GM19397 (cell line): ENCODE data around the gene IGF2BP2.

Source experiments
- ATAC-seq: cut with Tn5 transposase; IDR thresholded peaks from one replicate; pipeline ENCODE4 v1.9.1; 2021; ENCODE audit warnings: mild to moderate bottlenecking, moderate library complexity; ENCODE audit not compliant: unreplicated experiment

IGF2BP2 gene

DNA sequence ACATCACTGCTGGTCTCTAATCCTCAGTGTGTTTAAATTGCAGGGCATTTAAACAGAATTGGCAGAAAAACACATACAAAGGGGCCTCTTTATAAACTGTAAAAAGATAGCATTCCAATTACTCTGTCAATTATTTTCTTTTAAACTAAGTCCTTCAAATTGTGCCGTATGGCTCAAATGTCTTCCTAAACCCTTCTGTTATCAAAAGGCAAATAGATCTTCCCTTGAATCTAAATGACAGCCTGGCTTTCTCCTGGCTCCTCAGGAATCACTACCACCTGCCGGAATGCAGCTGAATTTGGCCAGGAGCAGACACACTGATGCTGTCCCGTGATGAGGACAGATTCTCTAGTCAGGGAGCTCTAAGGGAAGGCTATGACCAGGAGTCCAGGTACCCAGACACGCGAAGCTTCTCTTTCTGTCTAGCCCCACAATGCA is 85.6 kb downstream of the IGF2BP2 start:
- ATAC-seq: no peak

DNA sequence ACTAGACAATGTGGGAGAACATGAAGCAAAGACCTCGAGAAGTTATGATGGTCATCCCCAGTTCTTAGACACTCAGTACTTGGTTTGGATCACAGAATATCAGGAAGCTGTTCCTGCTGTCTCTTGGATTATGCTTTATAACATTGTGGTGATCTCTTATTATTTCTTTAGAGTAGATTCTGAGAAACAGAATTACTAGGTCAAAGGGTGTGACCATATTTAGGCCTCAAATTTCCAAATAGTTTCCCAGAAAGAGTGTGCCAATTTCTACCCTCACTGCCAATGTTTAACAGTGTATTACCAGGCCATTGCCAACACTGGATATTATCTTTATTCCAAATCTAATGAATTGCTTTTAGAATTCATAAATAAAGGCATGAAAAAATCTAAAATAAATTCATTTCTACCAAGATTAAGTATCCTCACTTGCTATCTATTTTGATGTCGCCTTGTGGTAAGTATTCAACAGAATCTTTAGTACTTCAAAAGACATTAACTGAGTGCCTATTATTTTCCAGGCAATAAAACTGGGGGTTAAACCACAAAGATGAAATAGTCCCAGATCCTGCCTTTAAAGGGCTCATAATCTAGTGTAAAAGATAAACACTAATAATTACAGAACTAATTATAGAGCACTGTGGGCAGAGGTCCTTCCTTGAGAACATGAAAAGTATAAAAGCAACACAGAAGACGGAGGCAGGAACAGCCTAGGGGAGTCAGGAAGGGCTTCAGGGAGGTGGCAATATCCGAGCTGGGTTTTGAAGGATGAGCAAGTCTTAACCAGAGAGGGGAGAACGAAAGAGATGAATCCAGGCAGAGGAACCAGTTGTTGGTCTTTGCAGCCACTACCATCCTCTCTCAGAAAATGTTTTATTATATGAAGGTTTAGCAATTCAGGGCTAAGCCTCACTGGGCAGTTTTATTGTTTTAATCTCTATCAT is 86.8 kb downstream of the IGF2BP2 start:
- no peak for ATAC-seq

DNA sequence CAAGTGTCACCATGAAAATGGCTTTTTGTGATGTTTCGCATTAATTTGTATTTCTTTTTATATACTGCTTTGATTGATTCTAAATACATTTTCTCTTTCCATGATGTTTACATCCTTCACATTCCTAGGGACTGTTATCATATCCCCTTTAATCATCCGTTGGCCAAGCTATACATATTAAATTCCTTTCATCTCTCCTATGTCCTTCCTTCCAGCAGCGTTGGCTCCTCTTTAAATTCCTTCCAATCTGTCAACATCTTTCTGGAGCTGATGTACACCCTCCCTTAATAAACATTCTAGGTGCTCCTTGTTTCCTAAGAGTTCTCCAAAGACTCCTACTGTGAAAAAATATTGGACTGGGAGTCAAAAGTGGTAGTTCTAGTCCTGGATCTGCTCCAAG is 87.8 kb downstream of the IGF2BP2 start:
- ATAC-seq: no peak

DNA sequence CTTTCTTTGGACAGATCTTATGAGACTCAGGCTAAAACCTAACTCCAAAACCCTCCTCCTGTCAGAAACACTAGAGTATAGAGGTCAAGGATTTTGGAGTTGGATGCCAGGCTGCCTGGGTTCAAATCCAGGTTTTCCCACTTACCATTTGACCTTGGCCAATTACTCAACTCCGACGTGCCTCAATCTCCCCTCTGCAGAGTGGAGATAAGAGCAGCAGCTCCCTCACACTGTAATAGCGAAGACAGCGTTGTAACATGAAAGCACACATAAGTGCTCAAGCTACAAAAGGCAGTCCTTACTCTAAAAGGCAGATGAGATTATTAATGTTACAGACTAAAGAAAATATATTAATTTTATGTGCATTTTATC is 90.1 kb downstream of the IGF2BP2 start:
- ATAC-seq: no peak

DNA sequence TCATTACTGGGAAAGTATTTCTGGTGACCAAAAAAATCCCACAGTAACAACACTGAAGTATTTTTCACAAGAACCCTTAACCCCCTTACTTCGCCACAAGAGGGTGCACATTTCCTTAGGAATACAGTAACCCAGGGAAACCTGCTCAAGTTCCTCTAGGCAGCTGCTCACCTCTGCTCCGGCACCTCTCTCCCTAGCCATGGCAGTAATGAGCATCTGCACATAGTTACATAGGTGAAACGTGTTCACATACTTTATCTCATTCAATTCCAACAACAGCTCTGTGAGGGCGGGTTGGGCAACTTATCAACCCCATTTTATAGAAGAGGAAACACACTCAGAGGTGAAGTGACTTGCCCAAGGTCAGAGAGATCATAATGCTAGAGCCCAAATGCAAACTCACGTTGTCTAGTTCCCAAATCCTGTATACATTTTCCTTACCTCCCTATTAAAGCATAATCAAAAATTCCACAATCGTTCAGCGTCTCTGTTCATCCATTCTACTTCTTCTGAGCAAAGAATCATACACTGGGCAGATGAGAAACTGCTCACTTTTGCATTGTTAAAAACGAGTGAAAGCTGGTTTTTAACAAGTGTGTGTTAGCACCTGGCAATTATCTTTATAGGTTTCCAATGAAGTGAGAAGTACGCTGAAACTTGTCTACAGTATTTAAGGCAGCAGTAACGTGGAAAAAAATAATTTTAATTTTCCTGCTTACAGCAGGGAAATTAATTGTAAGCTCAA is 90.7 kb downstream of the IGF2BP2 start:
- ATAC-seq: no peak

DNA sequence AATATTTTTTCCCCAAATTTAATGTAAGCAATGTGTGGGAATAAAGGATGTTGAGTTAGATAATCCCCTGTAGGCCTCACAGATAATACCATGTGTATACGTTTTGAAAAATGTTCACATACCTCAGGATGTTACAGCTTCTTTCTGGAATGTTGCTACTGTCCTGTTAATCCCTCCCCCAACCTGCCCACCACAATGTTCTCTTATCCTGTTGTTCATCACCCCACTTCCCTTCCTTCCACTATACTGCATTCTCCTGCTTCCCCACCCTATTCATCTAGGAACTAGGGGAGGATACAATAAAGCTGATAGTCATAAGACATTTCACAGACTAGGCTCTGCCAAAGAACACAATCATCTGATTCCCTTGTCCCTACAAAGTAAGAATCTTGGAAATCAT is 92.1 kb downstream of the IGF2BP2 start:
- ATAC-seq: no peak

DNA sequence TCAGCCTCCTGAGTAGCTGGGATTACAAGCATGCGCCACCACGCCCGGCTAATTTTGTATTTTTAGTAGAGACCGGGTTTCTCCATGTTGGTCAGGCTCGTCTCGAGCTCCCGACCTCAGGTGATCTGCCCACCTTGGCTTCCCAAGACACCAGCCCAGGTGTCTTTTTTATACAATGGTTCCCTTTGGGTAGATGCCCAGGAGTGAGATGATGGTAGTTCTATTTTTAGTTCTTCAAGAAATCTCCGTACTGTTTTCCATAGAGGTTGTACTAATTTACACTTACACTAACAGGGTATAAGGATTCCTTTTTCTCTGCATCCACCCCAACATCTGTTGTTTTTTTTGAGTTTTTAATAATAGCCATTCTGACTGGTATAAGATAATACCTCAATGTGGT is 94.3 kb downstream of the IGF2BP2 start:
- ATAC-seq: no peak

DNA sequence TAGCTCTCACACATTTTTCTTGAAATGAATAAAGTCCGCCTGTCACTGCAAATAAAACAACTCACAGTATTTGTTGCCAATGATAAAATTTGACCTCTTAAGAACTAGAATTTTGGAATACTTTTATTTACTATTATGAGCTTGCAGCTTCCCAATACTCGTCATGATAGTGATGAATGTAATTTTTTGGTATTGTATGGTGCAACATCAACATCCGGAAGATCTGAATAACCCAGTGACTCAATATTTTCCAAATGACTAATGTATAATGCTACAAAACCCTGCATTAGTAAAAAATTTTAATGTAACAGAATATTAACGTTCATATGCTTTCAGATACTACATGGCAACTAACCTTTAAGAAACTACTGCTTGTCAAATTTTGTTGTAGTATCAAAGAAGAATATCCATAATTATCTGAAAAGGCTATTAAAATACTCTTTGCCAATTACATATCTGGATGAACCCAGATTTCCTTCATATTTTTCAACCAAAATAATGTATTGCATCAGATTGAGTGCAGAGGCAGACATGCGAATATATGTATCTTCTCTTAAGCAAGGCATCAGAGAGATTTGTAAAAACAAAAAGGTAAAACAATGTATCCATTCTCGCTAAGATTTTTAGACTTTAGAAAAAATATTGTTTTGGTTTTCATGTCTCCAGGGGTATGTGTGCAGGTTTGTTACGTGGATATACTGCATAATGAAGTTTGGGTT is 95.3 kb downstream of the IGF2BP2 start:
- no peak for ATAC-seq

DNA sequence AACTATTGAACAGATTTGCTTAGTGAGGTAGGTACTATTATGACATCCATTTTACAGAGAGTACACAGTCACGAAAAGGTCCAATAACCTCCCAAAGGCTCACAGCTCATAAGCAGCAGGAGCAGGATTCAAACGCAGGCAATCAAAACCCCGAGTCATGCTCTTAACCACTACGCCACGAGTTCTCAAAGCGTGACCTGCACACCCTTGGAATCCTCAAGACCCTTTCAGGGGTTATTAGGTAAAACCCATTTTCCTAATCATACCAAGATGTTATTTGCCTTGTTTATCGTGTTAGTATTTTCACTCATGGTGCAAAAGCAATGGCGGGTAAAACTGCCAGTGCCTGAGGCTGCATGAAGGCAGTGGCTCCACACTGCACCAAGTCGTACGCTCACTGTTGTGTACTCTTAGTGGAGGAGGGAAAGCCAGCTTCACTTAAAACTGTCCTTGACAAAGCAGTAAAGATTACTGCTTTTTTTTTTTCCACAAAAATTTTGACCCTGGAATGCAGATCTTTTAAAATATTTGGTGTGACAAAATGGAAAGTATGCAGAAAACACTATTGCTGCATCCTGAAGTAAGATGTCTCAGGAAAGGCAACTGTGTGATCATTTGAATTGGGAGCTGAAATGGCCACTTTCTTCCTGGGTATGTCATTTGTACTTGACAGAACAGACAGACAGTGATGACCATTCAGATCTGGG is 96.1 kb downstream of the IGF2BP2 start:
- no peak for ATAC-seq

DNA sequence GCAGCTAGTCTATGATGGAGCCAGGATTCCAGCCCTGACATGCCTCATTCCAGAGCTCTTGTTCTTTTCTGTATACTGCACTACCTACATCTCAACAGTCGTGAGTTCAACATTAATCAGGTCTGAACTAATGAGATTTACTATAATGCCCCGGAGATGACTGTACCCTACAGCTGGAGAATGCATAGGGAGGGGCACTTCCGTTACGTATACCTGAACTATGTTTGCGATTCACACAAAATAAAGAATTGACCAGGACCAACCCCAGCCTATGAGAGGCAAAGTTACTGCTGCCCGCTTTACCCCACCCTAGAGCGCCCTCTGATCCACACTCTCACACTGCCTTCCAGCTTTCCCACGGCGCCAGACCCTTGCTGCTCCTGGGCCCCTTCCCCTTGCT is 97.0 kb downstream of the IGF2BP2 start:
- ATAC-seq: no peak

DNA sequence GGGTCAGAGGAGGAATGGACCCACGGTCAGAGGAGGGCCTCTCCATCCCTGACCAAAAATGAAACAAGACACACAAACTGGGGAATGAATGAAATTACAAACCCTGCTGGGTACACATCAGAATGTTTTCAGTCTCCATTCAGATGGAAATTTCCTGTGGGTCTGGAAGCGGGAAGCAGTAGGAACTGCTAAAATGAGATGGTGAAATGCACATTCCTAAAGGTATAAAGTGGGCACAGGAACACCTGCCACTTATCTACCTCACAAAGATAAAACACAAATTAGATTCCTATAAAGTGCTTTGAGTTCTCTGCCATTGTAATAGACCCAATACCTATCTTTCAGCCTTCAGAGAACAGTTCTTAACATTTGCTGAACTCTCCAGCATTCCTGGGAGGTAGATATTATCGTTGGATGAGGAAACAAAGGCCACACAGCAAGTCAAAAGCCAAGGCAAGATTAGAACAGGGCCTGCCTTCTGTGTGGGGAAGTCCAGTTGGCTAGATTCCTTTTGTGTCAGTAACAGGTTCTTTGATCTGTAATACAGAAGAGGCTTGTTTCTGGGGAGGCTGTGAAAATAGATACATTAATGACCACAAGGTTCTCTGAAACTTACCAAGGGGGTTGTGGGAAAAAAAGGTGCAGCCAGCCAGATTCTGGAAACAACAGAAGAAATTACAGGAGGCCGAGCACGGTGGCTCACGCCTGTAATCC is 98.4 kb downstream of the IGF2BP2 start:
- ATAC-seq: no peak

DNA sequence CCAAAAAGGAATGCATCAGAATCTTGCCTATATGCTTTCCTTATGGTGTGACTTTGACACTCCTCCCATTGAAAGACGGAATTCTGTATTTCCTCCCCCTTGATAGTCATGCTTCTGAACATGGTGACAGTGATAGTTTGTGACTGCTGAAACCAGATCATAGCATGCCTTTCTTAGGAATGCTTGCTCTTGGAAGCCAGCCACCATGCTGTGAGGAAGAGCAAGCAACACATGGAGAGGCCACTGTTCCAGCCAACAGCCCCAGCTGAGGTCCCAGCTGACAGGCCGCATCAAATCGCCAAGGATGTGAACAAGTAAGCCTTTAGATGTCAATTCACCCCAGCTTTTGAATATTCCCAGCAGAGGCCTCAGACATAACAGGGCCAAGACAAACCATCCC is 100.1 kb downstream of the IGF2BP2 start:
- no peak for ATAC-seq

DNA sequence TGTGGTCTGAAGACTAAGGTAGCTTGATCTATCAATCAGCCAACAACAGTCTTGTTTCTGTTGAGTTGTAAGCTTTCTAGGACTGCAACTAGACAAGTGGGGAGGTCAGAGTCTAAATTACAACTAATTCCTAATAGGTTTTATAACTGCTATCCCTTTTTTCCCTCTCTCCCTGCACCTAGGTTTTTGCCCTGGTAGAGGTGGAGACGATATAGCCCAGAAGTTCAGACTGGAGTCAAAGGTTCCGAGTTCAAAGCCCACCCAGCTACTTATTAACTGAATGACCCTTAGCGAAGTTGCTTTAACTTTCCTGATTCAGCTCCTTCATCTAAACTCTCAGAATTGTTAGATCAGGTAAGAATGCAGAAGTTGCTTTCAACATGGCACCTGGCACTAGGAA is 100.6 kb downstream of the IGF2BP2 start:
- no peak for ATAC-seq

DNA sequence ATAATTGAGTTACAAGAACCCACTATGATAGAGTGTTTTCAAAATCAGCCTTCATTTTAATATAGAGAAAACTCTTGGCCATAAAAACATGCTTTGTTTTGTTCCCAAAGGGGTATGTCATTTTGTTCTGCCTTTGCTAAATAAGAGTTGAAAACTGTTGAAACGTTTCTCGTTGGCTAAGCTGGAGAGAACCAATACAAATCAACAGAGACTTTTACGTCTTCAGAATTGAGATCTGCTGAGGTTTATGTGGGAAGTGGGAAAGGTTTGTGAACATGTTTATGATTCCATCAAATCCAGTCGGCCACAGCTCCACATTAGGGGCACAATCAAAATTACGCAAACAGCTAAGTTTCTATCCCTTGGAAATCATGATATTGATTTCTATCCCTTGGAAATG is 102.0 kb downstream of the IGF2BP2 start:
- no peak for ATAC-seq

DNA sequence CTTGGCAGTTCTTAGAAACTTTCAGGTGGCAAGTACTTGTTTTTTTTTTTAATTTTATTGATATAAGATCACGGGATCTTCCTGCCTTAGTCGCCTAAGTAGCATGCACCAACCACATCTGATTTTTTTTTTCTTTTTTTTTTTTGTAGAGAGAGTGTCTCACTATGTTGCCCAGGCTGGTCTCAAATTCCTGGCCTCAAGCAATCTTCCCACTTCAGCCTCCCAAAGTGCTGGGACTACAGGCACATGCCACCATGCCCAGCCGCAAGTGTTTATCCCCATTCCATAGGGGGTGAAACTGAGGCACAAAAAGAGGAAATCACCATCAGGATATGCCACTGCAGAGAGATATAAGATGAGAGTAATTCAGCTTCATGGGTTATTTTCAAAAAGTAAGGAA is 102.9 kb downstream of the IGF2BP2 start:
- ATAC-seq: no peak

DNA sequence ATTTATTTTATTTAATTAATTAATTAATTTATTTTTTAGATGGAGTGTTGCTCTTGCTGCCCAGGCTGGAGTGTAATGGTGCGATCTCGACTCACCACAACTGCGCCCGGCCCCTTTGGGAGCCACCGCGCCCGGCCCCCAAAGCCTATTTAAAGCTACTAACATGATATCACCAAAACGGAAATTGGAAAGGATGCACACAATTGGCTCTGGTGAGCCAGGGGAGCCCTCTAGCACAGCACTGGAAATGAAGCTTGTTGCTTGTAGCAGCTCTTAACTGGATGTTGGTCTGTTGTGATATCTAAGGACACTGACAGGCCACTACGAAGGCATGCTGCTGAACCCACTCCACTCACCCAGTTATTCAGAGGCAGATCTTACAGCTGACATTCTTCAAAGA is 104.5 kb downstream of the IGF2BP2 start:
- no peak for ATAC-seq

DNA sequence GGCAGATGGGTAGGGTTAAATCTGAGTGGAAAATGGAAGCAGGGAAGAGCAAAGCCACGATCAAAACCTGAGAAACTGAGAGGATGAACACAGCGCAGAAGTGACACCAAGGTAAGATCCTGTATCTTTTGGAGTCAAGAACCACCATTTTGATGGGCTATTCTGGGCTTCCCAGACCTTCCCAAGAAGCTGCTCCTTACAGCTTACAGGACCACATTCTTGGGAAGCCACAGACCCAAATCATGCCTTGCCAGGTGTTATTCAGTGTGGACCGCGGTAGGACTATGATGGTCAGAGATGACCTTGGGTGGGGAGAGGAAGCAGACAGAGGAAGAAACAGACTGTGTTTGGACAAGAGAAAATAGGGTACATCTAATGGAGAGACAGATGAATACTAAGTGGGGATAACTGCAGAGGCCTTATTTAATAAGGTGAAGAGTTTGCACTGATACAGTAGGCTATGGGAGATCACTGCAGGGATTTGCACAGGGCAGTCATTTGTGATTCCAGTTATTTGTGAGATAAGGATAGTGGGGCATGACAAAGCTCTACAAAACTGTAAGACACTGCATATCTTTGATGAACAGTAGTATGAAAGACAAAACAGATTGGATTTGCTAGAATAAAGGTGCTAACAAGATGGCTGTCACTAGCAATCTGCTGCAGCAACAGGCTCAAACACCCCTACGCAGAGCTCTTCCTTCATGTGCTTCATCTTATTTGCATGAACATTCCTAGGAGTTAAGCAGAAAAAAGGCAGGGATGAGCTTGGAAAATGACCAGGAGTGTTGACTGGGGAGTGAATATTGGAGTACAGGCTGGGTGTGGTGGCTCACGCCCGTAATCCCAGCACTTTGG is 105.9 kb downstream of the IGF2BP2 start:
- ATAC-seq: no peak

DNA sequence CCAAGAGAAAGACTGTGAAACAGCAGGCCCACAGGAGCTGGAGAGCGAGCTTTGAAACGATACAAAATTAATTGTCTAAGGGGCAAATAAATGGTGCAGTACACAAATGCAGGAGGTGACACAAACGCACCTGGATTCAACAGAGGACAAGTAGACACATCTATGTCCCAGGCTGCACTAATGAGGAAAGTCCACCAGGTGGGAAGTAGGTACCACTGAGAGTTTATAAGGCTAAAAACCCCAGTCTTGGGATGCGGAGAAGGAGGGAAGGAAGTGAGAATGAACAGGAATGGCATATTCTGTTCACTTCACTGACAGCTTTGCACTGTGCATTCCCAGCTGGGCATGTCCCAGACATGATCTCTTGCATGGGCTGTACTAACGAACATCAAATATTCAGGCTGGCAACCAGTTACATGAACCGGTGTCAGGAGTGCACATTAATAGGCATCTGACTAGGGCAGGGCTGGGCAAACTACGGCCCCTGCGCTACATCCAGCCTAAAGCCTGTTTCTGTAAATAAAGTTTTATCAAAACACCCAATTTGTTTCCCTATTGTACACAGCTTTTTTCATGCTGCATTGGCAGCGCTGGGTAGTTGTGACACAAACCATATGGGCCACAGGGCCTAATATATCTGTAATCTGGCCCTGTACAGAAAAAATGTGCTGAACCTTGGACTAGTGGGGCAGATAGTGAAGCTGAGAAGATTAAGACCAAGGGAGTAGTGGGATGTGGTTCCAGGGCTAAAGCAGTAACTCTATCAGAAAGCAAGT is 107.0 kb downstream of the IGF2BP2 start:
- ATAC-seq: no peak

DNA sequence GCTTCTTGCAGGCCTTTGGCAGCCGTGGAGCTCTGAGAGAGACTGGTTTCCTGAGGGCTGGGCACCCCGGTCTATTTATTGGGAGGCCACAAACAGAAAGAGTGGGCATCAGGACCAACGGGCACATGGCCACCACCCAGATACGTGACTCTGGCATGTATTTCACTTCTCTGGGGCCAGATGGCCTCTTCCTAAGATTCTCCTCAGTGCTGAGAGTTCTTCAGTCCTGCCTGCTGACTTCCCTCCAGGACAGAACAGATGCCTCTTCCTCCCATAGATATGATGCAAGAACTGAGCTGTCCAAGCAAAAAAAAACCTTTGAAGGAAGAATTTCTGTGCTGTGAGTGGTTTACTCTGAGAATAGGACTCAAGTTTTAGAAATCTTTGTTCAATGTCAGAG is 107.7 kb downstream of the IGF2BP2 start:
- no peak for ATAC-seq
